NCI-H345 (cell line): ENCODE measurements around the gene RBPJL.

Experiments
- DNase-seq: peaks from one replicate; lab custom pipeline; 2025; lab: John Stamatoyannopoulos, UW

Gene RBPJL, protein sequence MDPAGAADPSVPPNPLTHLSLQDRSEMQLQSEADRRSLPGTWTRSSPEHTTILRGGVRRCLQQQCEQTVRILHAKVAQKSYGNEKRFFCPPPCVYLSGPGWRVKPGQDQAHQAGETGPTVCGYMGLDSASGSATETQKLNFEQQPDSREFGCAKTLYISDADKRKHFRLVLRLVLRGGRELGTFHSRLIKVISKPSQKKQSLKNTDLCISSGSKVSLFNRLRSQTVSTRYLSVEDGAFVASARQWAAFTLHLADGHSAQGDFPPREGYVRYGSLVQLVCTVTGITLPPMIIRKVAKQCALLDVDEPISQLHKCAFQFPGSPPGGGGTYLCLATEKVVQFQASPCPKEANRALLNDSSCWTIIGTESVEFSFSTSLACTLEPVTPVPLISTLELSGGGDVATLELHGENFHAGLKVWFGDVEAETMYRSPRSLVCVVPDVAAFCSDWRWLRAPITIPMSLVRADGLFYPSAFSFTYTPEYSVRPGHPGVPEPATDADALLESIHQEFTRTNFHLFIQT

GRCh38 chr20:45306431-45306982 is at the start of gene RBPJL:
Gene RBPJL (plus strand): TSS chr20:45306840. CDS start chr20:45306923, 83 bp downstream.
- no peak for DNase-seq

- DNase-seq, result no peak
Observed at GRCh38 chr20:45257161-45257560, 49.5 kb upstream of the RBPJL start.

- DNase-seq, result no peak
Observed at GRCh38 chr20:45257711-45258110, 48.9 kb upstream of the RBPJL start.

DNA sequence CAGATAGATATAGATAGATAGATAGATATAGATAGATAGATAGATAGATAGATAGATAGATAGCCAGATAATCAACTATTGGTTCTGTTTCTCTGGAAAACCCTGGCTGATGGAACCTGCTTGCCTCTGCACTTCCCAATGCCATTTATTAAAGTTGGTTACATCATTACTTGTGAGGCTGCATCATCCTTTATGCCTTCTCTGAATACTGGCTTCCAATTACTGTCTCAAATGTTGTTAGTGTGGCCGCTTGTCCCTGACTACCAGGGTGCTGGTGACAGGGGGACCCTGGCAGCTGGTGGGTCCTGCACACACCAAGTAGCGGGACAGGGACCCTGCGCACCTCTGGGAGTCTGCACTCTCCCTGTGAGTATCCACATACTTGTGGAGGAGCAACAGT is 48.4 kb upstream of the RBPJL start:
- no peak for DNase-seq

DNA sequence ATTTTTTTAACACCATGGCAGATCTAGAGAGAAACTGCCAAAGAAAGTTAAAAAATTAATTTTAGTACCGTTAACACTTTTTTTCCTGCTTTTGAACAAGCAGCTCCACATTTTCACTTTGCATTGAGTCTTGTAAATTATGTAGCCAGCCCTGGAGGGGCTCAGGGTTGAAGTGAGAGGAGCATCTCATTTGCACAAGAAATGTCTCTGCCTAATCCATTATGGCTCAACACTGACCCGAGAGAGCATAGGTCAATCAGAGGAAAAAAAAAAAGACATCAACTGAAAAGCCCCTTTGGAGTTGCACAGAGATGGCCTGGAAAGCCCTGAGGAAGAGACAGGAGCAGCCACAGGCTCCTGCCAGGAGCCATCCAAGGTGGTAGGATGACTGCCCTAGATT is 48.0 kb upstream of the RBPJL start:
- no peak for DNase-seq

DNA sequence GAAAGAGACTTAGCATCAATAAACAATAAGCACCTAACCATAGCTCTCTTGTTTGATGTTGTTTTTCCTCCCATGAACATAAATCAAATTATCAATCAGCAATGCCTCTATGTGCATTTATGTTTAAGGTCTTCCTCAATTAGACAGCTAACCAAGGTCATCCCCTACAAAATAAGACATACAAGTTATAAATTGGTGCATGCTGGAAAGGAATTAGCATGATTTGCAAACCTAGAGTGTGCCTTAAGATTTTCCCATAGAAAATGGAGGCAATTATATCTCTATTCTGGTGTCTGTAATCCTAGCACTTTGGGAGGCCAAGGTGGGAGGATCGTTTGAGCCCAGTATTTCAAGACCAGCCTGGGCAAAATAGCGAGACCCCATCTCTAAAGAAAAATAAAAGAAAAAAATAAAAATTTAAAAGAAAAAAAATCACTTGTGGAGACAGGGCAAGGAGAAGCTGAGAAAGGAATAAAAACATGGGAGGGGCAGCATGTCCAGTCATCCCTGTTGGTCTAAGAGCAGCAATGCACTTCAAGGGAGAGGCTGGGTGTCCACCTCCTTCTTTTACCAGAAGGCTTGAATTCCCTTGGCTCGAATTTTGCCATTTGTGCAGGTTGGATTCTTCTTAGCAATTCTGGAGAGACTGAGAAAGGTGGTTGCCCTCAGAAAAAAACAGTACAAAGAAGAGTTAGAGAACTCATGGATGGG is 42.9 kb upstream of the RBPJL start:
- DNase-seq, result no peak

DNA sequence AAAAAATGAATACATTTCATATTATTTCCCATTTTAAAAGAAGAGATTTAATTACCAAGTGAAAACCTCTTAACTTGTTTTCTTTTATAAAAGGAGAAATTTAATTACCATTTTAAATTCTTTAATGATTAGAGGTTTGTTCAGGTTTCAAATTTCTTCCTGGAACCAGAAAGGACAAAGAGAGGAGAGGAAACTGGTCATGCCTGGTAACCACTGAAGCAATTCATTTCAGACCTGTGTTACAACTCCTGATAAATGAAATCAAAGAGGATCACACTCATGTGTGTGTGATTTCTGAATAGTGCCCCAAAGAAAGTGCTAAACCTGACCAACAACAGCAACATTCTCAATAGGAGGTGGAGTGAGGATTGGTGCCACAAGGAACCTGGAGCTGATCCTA is 39.7 kb upstream of the RBPJL start:
- DNase-seq, result no peak

- no peak for DNase-seq
Observed at GRCh38 chr20:45268531-45268930, 38.1 kb upstream of the RBPJL start.

- no peak for DNase-seq
Observed at GRCh38 chr20:45269056-45269455, 37.6 kb upstream of the RBPJL start.

DNA sequence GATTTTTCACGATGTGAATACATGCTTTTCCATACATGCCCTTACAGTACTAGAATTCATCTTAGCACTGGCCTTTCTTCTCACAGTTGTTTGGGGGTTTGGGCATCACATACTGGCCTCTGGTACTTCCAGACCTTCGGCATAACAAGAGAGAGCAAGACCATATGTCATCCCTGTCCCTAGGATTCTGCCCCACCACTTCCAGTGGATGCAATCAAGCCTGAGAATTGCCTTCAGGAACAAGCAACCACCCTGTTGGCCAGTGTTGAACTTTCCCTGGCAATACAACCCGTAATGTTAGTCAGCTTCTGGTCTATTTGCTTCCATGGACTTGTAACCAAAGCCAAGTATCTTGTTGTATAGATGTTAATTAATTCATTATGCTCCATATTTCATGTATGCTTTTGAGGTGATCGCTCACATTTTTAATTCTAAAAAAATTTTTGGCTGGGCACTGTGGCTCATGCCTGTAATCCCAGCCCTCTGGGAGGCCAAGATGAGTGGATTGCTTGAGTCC is 36.8 kb upstream of the RBPJL start:
- DNase-seq, result no peak

DNA sequence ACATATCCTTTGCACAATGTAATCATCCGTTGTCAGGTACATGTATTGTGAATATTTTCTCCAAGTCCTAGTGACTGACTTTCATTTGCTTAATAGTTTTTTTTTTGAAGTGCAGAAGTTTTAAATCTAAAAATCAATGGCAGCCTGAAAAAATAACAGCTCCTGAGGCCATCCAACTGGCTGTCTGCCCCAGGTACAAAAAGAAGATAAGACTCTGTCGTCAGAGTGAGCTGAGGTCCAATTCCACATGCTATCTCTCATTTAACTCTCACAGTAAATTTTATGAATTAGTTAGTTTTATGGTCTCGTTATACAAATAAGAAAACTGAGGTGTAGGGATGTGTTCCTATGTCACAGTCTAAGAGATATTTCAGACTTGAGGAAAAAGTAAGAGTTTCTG is 31.3 kb upstream of the RBPJL start:
- no peak for DNase-seq

DNA sequence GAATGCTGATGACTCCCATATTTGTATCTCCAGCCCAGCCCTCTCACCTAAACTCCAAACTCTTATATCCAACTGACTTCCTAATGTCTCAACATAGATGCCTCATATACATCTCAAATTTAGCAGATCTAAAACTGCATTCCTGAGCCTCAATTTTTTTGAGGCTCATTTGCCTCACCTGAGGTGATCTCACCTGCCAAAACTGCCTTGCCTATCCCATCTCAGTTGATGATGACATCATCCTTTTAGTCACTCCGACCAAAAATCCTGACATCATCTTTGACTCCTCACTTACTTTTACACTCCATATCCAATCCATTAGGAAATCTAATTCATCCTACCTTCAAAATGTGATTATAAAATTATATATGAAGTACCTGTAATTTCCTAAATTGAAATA is 26.6 kb upstream of the RBPJL start:
- no peak for DNase-seq

GRCh38 chr20:45282700-45283550 is 23.7 kb upstream of the RBPJL start:
- no peak for DNase-seq

GRCh38 chr20:45283551-45284057 is 23.0 kb upstream of the RBPJL start:
- DNase-seq, result no peak

GRCh38 chr20:45288376-45288775 is 18.3 kb upstream of the RBPJL start:
- no peak for DNase-seq

- no peak for DNase-seq
Observed at GRCh38 chr20:45288860-45289259, 17.8 kb upstream of the RBPJL start.

GRCh38 chr20:45289942-45290676 is 16.5 kb upstream of the RBPJL start:
- no peak for DNase-seq

DNA sequence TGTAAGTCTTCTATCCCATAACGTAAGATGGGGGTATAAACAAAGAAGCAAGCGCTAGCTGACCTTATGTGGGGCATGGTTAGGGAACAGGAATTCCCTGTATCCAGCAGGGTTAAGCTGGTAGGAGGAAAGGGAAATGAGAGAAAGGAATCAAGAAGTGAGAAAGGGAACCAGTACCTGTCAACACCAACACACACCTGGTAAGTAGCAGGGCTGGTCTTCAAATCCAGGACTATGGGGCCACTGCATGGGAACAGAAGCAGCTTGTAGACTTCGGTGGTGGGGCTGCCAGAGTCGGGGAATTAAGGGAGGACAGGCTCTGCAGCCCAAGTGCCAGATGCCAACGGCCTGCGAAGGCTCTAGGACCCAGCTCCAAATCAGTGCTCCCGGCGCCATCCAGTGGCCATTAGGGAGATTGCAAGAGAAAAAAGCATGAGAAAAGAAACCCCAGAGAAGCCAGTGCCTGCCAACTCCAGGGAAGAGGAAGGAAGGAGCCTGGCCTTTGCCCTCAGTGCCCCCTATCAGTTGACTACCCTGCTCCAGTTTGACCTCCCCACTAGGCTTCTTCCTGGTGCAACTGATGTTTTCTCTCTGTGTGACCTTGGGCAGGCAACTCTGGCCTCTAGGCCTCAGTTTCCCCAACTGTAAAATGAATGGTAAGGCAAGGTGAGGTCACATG is 15.8 kb upstream of the RBPJL start:
- DNase-seq, result peak; percentile 78

DNA sequence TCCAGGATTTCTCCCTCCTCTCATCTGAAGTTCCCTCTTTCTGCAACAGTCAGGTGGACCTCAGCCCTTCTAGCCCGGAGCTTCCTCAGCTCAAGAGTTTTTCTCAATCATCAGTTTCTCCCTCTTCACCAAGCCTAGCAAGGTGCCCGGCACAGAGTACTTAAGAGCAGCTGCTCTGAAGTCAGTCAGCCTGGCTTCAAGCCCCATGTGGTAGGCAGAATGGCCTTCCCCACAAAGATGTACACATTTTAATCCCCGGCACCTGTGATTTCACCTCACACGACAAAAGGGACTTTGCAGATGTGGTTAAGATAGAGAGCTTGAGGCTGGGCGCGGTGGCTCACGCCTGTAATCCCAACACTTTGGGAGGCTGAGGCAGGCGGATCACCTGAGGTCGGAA is 15.1 kb upstream of the RBPJL start:
- DNase-seq, result no peak

- no peak for DNase-seq
Observed at GRCh38 chr20:45292343-45292742, 14.3 kb upstream of the RBPJL start.
